H9 (cell line): Measurements from ENCODE around the gene FDX1. TPM values are rescaled to one million over a fixed set of nuclear protein-coding genes. Genes with fewer than 3 reads are reported as not detected.
A peak's percentile ranks its signal among the peaks of the same experiment; 100 is the strongest.

Experiments
- DNase-seq: peaks from one replicate; pipeline ENCODE4 v3.0.0-alpha.2; 2017
- H2AFZ ChIP-seq: one replicate; pipeline ENCODE4 v1.6.1; 2013; ENCODE audit warnings: mild to moderate bottlenecking, low read length, control low read depth, moderate library complexity
- H2AK5ac ChIP-seq: 2 replicates; pipeline ENCODE4 v1.6.1; 2013; ENCODE audit warnings: low read length, control low read depth, mixed read lengths; ENCODE audit not compliant: insufficient read length
- H2BK120ac ChIP-seq: one replicate; pipeline ENCODE4 v1.6.1; 2013; ENCODE audit warnings: low read depth, mild to moderate bottlenecking, low read length, control low read depth, inconsistent platforms; ENCODE audit not compliant: poor library complexity, severe bottlenecking
- H2BK12ac ChIP-seq: 2 replicates; pipeline ENCODE4 v1.6.1; 2013; ENCODE audit warnings: low read length, control low read depth, mixed read lengths, low read depth; ENCODE audit not compliant: insufficient read length
- H2BK15ac ChIP-seq: 2 replicates; pipeline ENCODE4 v1.6.1; 2013; ENCODE audit warnings: low read depth, low read length, control low read depth
- H2BK20ac ChIP-seq: one replicate; pipeline ENCODE4 v1.6.1; 2013; ENCODE audit warnings: low read depth, mild to moderate bottlenecking, low read length, control low read depth, inconsistent platforms; ENCODE audit not compliant: poor library complexity, severe bottlenecking
- H2BK5ac ChIP-seq: 2 replicates; pipeline ENCODE4 v1.6.1; 2013; ENCODE audit warnings: low read length, control low read depth, mixed read lengths; ENCODE audit not compliant: insufficient read length
- H3K14ac ChIP-seq: 2 replicates; pipeline ENCODE4 v1.6.1; 2013; ENCODE audit warnings: low read length, control low read depth; ENCODE audit not compliant: insufficient read depth
- H3K18ac ChIP-seq: 2 replicates; pipeline ENCODE4 v1.6.1; 2013; ENCODE audit warnings: low read depth, mild to moderate bottlenecking, mixed read lengths, low read length, control low read depth; ENCODE audit not compliant: insufficient read length
- H3K23ac ChIP-seq: 2 replicates; pipeline ENCODE4 v1.6.1; 2013; ENCODE audit warnings: low read length, control low read depth, mixed read lengths, low read depth; ENCODE audit not compliant: insufficient read length
- H3K23me2 ChIP-seq: 2 replicates; pipeline ENCODE4 v1.6.1; 2013; ENCODE audit warnings: low read depth, mild to moderate bottlenecking, mixed read lengths, low read length, control low read depth; ENCODE audit not compliant: insufficient read length, poor library complexity, severe bottlenecking
- H3K27ac ChIP-seq: 2 replicates; pipeline ENCODE4 v1.5.1; 2013; ENCODE audit warnings: low read length, control low read depth, mixed read lengths, low read depth; ENCODE audit not compliant: insufficient read length
- H3K27me3 ChIP-seq: 2 replicates; pipeline ENCODE4 v1.6.1; 2013; ENCODE audit warnings: low read length, control low read depth, inconsistent platforms; ENCODE audit not compliant: insufficient read depth
- H3K4ac ChIP-seq: 2 replicates; pipeline ENCODE4 v1.6.1; 2013; ENCODE audit warnings: low read depth, mild to moderate bottlenecking, control low read depth, inconsistent platforms, low read length, moderate library complexity
- H3K4me1 ChIP-seq: 2 replicates; pipeline ENCODE4 v1.6.1; 2013; ENCODE audit warnings: low read length, control low read depth, inconsistent platforms; ENCODE audit not compliant: insufficient read depth
- H3K4me2 ChIP-seq: 2 replicates; pipeline ENCODE4 v1.6.1; 2013; ENCODE audit warnings: low read length, control low read depth, mixed read lengths; ENCODE audit not compliant: insufficient read length, insufficient read depth
- H3K56ac ChIP-seq: 2 replicates; pipeline ENCODE4 v1.6.1; 2013; ENCODE audit warnings: low read depth, mild to moderate bottlenecking, mixed read lengths, low read length, control low read depth; ENCODE audit not compliant: insufficient read length
- H3K79me1 ChIP-seq: 2 replicates; pipeline ENCODE4 v1.6.1; 2013; ENCODE audit warnings: low read depth, mild to moderate bottlenecking, moderate library complexity, low read length, control low read depth, inconsistent platforms; ENCODE audit not compliant: insufficient read depth, poor library complexity, severe bottlenecking
- H3K79me2 ChIP-seq: 2 replicates; pipeline ENCODE4 v1.6.1; 2013; ENCODE audit warnings: low read length, control low read depth, inconsistent platforms; ENCODE audit not compliant: insufficient read depth
- H3K9ac ChIP-seq: 2 replicates; pipeline ENCODE4 v1.6.1; 2013; ENCODE audit warnings: low read length, control low read depth, mixed read lengths; ENCODE audit not compliant: insufficient read length; ENCODE audit errors: extremely low read depth
- H3K9me3 ChIP-seq: one replicate; pipeline ENCODE4 v1.6.1; 2013; ENCODE audit warnings: low read depth, low read length, inconsistent platforms; ENCODE audit not compliant: control insufficient read depth
- H3T11ph ChIP-seq: one replicate; pipeline ENCODE4 v1.6.1; 2013; ENCODE audit warnings: mild to moderate bottlenecking, low read length, control low read depth, inconsistent platforms
- H4K20me1 ChIP-seq: one replicate; pipeline ENCODE4 v1.6.1; 2013; ENCODE audit not compliant: control insufficient read depth, insufficient read length, insufficient read depth
- H4K5ac ChIP-seq: 2 replicates; pipeline ENCODE4 v1.6.1; 2013; ENCODE audit warnings: low read depth, mild to moderate bottlenecking, mixed read lengths, low read length, control low read depth; ENCODE audit not compliant: insufficient read length
- H4K8ac ChIP-seq: replicated peaks from 2 replicates; pipeline ENCODE4 v1.6.1; 2013; ENCODE audit warnings: low read length, control low read depth, mixed read lengths, low read depth; ENCODE audit not compliant: insufficient read length
- H4K91ac ChIP-seq: 2 replicates; pipeline ENCODE4 v1.6.1; 2013; ENCODE audit warnings: low read depth, mild to moderate bottlenecking, moderate library complexity, mixed read lengths, low read length, control low read depth; ENCODE audit not compliant: insufficient read length
- H3K27ac Mint-ChIP-seq, 3 experiments: 2 replicates in 2 of 3; 3 replicates in 1 of 3; pipeline ENCODE4 v1.8.0; 2020 to 2021; ENCODE audit warnings: mixed read lengths in 3 of 3, mild to moderate bottlenecking in 1 of 3, moderate library complexity in 1 of 3
- H3K27me3 Mint-ChIP-seq: 2 replicates; pipeline ENCODE4 v1.8.0; 2021; ENCODE audit warnings: low read depth, mild to moderate bottlenecking, moderate library complexity, mixed read lengths
- H3K36me3 Mint-ChIP-seq, 3 experiments: 2 replicates in 2 of 3; 3 replicates in 1 of 3; pipeline ENCODE4 v1.8.0; 2020 to 2021; ENCODE audit warnings: low read depth in 3 of 3, mixed read lengths in 3 of 3; ENCODE audit not compliant: insufficient read depth in 1 of 3
- H3K4me1 Mint-ChIP-seq, 2 experiments: 2 replicates each; pipeline ENCODE4 v1.8.0; 2020; ENCODE audit warnings: mixed read lengths in 2 of 2
- H3K4me3 Mint-ChIP-seq, 2 experiments: 2 replicates in 1 of 2; 3 replicates in 1 of 2; pipeline ENCODE4 v1.8.0; 2020 to 2021; ENCODE audit warnings: mild to moderate bottlenecking in 2 of 2, mixed read lengths in 2 of 2, moderate library complexity in 1 of 2
- H3K9me3 Mint-ChIP-seq, 2 experiments: 2 replicates in 1 of 2; 3 replicates in 1 of 2; pipeline ENCODE4 v1.8.0; 2020; ENCODE audit warnings: mild to moderate bottlenecking in 2 of 2, mixed read lengths in 2 of 2, moderate library complexity in 1 of 2
- WGBS: extraction: QIAGEN DNeasy Blood & Tissue Kit; methylation state at CpG from one replicate; pipeline ENCODE4 v1.1.7; 2013; ENCODE audit warnings: missing lambda C conversion rate, low lambda C conversion rate, mixed read lengths; ENCODE audit not compliant: insufficient read length; ENCODE audit errors: extremely low coverage; 5-methylcytosine and 5-hydroxymethylcytosine counted together
- total RNA-seq: library from RNA; stranded (reverse); gene quantifications from 2 replicates; pipeline ENCODE4 v1.2.1, GENCODE V29; 2021
- TF ChIP-seq, protein P1 (sequence below): fragments of 200-600 bp; sonication (generic); conservative IDR thresholded peaks from 3 replicates; pipeline ENCODE4 v1.8.0; 2021; ENCODE audit warnings: antibody characterized with exemption, mild to moderate bottlenecking

Gene FDX1
- total RNA-seq, 1 experiment from 2014 or later: 10.1 TPM

DNA sequence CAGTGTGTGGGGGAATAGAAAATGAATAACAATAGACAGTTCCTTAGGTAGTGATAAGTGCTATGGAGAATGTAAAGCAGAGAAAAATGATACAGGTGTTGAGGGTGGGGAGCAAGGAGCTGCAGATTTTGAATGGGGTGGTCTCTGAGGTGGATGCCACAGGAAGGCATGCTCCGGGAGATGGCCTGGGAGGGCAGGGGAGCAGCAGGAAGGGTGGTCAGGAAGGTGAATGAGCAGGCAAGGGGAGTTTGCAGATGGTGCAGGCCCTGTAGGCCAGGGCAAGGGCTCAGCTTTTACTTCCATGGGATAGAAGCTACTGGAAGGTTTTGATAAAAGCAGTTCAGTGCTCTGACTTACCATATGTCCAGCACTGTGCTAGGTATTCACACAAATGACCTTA lies 44.8 kb downstream of the FDX1 start:
- Histone ChIP-seq H3K4ac (no peak overlapping the region), H3K14ac (no peak overlapping the region), H2BK5ac (no peak overlapping the region), H2BK20ac (no peak overlapping the region), H4K91ac (no peak overlapping the region), H3K27me3 (no peaks in the 10 kb centered on the region), H3K79me2 (no peaks in the 10 kb centered on the region), H3K9ac (no peak overlapping the region), H4K8ac (no peak overlapping the region), H2BK15ac (no peak overlapping the region), H2BK12ac (no peak overlapping the region), H3K27ac (no peak overlapping the region), H3K56ac (no peak overlapping the region), H3K9me3 (no peaks in the 10 kb centered on the region), H3K18ac (no peak overlapping the region), H3T11ph (no peak overlapping the region), H2AFZ (no peak overlapping the region), H3K4me2 (no peak overlapping the region), H3K4me1 (peaks cover 5% of the 10 kb centered on the region; the same call in 1 of the 2 replicates), H3K23ac (no peak overlapping the region), H2BK120ac (no peak overlapping the region), H2AK5ac (no peak overlapping the region), H4K20me1 (no peaks in the 10 kb centered on the region), H4K5ac (no peak overlapping the region), H3K23me2 (no peaks in the 10 kb centered on the region), H3K79me1 (no peaks in the 10 kb centered on the region)
- Mint-ChIP-seq H3K9me3 (peaks cover 0 to 1% of the 10 kb centered on the region in 2 experiments; a peak in 3 of 5 replicates), H3K36me3 (peaks cover 1 to 3% (median 2%) of the 10 kb centered on the region in 3 experiments; a peak in 2 of 7 replicates), H3K27ac (peak overlapping the region; percentile 26 to 85 (median 37); a peak in 5 of 7 replicates), H3K4me3 (no peak overlapping the region; a peak in 1 of 5 replicates), H3K4me1 (peaks cover 17 to 18% of the 10 kb centered on the region in 2 experiments), H3K27me3 (no peaks in the 10 kb centered on the region)
- no CpG with 5 or more reads among the region's 1 CpG for WGBS
- TF ChIP-seq, protein P1, sequence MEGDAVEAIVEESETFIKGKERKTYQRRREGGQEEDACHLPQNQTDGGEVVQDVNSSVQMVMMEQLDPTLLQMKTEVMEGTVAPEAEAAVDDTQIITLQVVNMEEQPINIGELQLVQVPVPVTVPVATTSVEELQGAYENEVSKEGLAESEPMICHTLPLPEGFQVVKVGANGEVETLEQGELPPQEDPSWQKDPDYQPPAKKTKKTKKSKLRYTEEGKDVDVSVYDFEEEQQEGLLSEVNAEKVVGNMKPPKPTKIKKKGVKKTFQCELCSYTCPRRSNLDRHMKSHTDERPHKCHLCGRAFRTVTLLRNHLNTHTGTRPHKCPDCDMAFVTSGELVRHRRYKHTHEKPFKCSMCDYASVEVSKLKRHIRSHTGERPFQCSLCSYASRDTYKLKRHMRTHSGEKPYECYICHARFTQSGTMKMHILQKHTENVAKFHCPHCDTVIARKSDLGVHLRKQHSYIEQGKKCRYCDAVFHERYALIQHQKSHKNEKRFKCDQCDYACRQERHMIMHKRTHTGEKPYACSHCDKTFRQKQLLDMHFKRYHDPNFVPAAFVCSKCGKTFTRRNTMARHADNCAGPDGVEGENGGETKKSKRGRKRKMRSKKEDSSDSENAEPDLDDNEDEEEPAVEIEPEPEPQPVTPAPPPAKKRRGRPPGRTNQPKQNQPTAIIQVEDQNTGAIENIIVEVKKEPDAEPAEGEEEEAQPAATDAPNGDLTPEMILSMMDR: no peak
- no peak for DNase-seq
